Left lobe of liver (tissue), 2 donors: ENCODE results near the gene OR1F1. TPM values are rescaled to one million over a fixed set of nuclear protein-coding genes. Genes with fewer than 3 reads are reported as not detected.
"Not testable (repeated sequence)": the region's sequence is repeated elsewhere in the genome, so short reads cannot be mapped to it uniquely, and the experiment has no call there.

Experiments used
- ATAC-seq: fragments of 200-7000 bp; cut with Tn5 transposase; one replicate; pipeline ENCODE4 v1.9.1; 2020; ENCODE audit warnings: mild to moderate bottlenecking, moderate library complexity
- DNase-seq: peaks from one replicate; pipeline ENCODE4 v3.0.0-alpha.2; 2020; ENCODE audit warnings: low spot score
- total RNA-seq: library from RNA; stranded (reverse); gene quantifications from one replicate; pipeline ENCODE4 v1.2.1, GENCODE V29; 2021
- donor health status: DM: no; HTN: no; CAD: no; lungs with moderate emphysema.
- donor health status: DM: no; HTN: yes; CAD: no.

Gene OR1F1
- not detected for total RNA-seq

- ATAC-seq (no peak), DNase-seq (no peak)
Measured at GRCh38 chr16:3187798-3188674, at the start of gene OR1F1. OR1F1 (plus strand) TSS chr16:3188204.

GRCh38 chr16:3138342-3138741, 49.7 kb upstream of the OR1F1 start:
- ATAC-seq, result no peak
- no peak for DNase-seq

GRCh38 chr16:3138823-3139426, 49.1 kb upstream of the OR1F1 start:
- ATAC-seq (no peak), DNase-seq (no peak)

GRCh38 chr16:3139561-3139960, 48.4 kb upstream of the OR1F1 start:
- DNase-seq, ATAC-seq: not testable (repeated sequence)

- ATAC-seq (no peak), DNase-seq (no peak)
Measured at GRCh38 chr16:3140603-3141427, 47.2 kb upstream of the OR1F1 start.

GRCh38 chr16:3141781-3142311, 46.2 kb upstream of the OR1F1 start:
- no peak for DNase-seq
- no peak for ATAC-seq

GRCh38 chr16:3142327-3142726, 45.7 kb upstream of the OR1F1 start:
- DNase-seq, result no peak
- ATAC-seq, result no peak

- DNase-seq (no peak), ATAC-seq (no peak)
Measured at GRCh38 chr16:3142770-3143169, 45.2 kb upstream of the OR1F1 start.

GRCh38 chr16:3143189-3143588, 44.8 kb upstream of the OR1F1 start:
- no peak for DNase-seq
- no peak for ATAC-seq

GRCh38 chr16:3143598-3144320, 44.2 kb upstream of the OR1F1 start:
- ATAC-seq, result peak; percentile 92

GRCh38 chr16:3144321-3144983, 43.6 kb upstream of the OR1F1 start:
- DNase-seq (no peak), ATAC-seq (peak; percentile 0)

More at GRCh38 chr16:3143598-3144320, 44.2 kb upstream of the OR1F1 start:
- peak; percentile 95 for DNase-seq

- no peak for DNase-seq
- no peak for ATAC-seq
Measured at GRCh38 chr16:3145151-3145550, 42.9 kb upstream of the OR1F1 start.

- no peak for ATAC-seq
- DNase-seq, result no peak
Measured at GRCh38 chr16:3145660-3146059, 42.3 kb upstream of the OR1F1 start.

- ATAC-seq, result no peak
- no peak for DNase-seq
Measured at GRCh38 chr16:3147046-3147756, 40.8 kb upstream of the OR1F1 start.

GRCh38 chr16:3147757-3148104, 40.3 kb upstream of the OR1F1 start:
- DNase-seq (no peak), ATAC-seq (no peak)

GRCh38 chr16:3148256-3149192, 39.5 kb upstream of the OR1F1 start:
- DNase-seq (no peak), ATAC-seq (no peak)

- ATAC-seq (no peak), DNase-seq (no peak)
Measured at GRCh38 chr16:3149193-3149530, 38.8 kb upstream of the OR1F1 start.

GRCh38 chr16:3149630-3150345, 38.2 kb upstream of the OR1F1 start:
- DNase-seq (peak; percentile 63), ATAC-seq (peak; percentile 30)
